ENCODE data around the gene CAPN3.

The CAPN3 gene

GRCh38 chr15:42419369-42419768 is 60.1 kb downstream of the CAPN3 start:
- no peak for DNase-seq (ENCODE audit: extremely low read depth, low read depth)
- no peak for TF ChIP-seq CTCF (IDR thresholded peaks at IDR 0.05; ENCODE audit: low read depth, low read length)

- no peak for TF ChIP-seq CTCF (IDR thresholded peaks at IDR 0.05; ENCODE audit: low read depth, low read length)
- no peak for DNase-seq (ENCODE audit: extremely low read depth, low read depth)
Measured at GRCh38 chr15:42421376-42421775, 62.1 kb downstream of the CAPN3 start.

DNA sequence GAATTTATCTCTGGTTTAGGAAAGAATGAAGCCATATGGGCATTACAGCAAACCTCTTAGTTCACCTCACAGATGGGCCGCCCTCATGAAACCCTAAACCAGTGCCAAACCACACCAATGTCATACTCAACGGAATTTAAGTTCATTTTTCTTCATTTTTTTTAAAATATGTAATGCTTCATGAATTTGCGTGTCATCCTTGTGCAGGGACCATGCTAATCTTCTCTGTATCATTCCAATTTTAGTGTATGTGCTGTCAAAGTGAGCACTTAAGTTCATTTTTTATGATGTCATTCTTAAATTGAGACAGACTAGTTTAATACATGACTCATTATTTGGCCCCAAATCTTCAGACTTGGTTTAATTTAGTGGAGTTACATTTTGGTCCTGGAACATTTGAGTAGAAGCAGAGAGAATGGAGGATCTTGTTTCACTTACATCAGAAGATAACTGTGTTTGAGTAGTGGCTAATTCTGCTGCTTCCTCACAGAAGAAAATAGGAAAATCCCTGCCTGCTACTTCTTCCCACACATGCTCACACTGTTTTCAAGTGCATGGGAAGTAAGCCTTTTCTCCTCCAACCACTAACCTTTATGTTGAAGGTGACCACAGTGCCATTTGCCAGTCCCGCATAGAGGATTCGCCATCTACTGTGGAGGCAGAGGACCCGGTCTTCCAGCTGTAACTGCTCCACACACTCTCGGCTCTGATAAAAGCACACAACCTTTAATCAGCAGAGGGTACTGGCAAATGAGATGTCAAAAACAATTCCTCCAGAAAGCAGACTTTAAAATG is 68.3 kb downstream of the CAPN3 start:
- no peak for TF ChIP-seq CTCF (IDR thresholded peaks at IDR 0.05; ENCODE audit: low read depth, low read length)
- DNase-seq (ENCODE audit: extremely low read depth, low read depth) = peak; percentile 79

DNA sequence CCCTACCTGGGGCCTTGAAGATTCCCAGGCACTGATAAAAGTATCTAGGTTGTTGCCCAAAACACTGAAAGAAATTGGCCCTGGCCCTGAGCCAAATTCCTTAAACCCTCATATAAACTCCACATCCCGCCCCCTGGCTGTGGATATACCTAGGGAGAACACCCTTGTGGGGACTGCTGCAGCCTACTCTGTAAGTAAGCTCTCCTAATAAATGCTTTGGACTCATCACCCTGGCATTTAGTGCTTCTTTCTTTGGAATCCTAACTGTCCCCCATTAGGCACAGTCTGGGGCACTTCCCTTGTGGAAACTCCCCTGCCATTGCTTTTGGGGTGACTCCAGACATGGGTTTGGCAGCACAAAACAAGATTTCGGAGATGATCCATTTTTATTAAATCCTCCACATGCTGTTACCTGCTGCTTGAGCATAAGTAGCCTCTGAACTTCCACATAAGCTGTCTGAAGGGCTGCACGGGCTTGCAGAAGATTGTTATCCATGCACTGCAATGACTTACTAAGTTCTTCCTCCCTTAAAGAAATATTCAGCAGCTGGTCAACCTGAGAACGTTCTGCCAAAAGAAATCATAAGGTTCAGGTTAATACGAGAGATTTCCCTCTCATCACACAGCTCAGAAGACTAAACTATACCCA is 85.2 kb downstream of the CAPN3 start:
- no peak for TF ChIP-seq CTCF (IDR thresholded peaks at IDR 0.05; ENCODE audit: low read depth, low read length)
- DNase-seq (ENCODE audit: extremely low read depth, low read depth) = no peak

GRCh38 chr15:42445551-42445950 is 86.2 kb downstream of the CAPN3 start:
- no peak for DNase-seq (ENCODE audit: extremely low read depth, low read depth)
- no peak for TF ChIP-seq CTCF (IDR thresholded peaks at IDR 0.05; ENCODE audit: low read depth, low read length)

GRCh38 chr15:42447599-42447998 is 88.3 kb downstream of the CAPN3 start:
- no peak for TF ChIP-seq CTCF (IDR thresholded peaks at IDR 0.05; ENCODE audit: low read depth, low read length)
- DNase-seq (ENCODE audit: extremely low read depth, low read depth) = no peak

DNA sequence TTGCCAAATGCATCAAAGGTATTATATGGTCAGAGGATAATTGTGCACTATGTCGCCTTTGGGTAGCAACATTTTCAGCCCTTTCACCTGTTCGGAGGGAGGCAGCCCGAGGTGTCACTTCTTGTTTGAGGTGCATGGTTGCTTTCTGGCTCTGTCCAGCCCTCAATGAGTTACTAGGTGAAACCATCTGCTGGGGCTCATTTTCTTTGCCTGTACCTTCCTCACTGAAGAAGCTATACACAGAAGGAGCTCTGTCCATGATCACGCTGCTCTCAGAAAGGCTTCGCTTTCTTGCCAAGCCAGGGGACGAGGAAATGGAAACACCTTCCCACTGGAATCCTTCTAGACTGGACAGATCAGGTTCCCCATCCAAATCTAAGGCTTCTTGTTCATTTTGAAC is 89.0 kb downstream of the CAPN3 start:
- no peak for DNase-seq (ENCODE audit: extremely low read depth, low read depth)
- no peak for TF ChIP-seq CTCF (IDR thresholded peaks at IDR 0.05; ENCODE audit: low read depth, low read length)
